Hematopoietic multipotent progenitor cell treated with erythropoietin and hydrocortisone succinate and interleukin-3 and kit ligand, for 15 days (in vitro differentiated cells): Measurements from ENCODE around the gene KRTAP9-8.
"Not testable (repeated sequence)": the region's sequence is repeated elsewhere in the genome, so short reads cannot be mapped to it uniquely, and the experiment has no call there.

Experiments
- DNase-seq: peaks from one replicate; pipeline ENCODE4 v3.0.0-alpha.2; 2015; ENCODE audit warnings: low spot score

The KRTAP9-8 gene

GRCh38 chr17:41255381-41256290, 17.8 kb downstream of the KRTAP9-8 start, which contains the start of gene KRTAP9-9:
TSS of gene KRTAP9-9 (plus strand) at chr17:41255384.
- DNase-seq = not testable (repeated sequence)

DNA sequence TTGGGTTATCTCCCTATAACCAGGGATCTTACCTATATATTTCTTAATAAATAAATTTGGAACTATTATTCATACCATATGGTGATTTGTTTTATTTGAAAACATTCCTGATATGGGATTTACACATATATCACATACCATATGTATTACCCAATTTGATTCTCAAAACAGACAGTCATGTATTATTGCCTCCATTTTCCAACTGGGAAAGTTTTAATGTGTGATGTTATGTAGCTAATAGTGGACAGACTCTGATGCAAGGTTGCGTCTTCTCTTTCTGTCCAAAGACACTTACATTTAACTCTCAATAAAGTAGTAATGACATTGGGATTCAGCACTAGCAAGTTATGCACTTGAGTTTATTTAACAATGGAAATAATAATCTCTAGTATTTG, 18.5 kb downstream of the KRTAP9-8 start:
- DNase-seq = no peak

DNA sequence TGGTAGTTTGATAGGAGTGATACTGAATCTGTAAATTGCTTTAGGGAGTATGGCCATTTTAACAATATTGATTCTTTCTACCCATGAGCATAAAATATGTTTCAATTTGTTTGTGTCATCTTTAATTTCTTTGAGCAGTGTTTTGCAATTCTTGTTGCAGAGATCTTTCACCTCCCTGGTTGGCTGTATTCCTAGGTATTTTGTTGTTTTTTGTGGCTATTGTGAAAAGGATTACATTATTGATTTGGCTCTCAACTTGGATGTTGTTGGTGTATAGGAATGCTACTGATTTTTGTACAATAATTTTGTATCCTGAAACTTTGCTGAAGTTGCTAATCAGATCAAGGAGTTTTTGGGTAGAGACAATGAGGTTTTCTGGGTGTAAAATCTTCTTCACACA, 20.6 kb downstream of the KRTAP9-8 start:
- DNase-seq = no peak

DNA sequence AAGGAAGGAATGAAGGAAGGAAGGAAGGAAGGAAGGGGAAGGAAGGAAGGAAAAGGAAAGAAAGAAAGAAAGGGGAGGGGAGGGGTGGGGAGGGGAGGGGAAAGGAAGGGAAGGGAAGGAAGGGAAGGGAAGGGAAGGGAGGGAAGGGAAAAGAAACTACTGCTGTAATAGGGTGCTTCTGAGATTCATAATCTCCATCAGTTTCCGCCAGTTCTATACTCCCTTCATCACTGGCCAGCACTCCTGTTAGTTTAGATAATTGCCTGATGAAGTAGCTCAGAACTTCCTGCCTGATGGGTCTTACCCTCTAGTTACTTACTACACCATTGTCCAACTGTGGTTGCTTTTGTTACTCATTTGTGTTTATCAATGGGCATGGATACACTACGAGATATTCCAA, 25.4 kb downstream of the KRTAP9-8 start:
- no peak for DNase-seq

DNA sequence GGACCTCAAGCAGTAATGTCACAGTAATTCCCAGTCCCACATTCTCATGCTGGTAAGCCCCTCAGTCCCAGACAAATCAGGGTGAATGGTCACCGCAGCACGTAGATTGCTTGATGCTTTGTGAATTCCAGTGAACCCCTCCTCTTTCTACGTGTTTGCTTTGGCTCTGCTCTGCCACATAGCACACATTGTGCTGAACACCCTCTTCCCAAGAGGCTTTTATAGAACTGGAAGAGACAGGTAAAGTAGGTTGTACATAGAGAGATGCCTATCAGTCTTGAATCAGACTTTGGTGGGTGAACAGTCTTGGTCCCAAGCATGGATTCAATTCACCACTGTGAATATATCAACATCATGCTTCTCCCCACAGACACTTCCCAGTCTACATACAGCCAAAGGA, 26.8 kb downstream of the KRTAP9-8 start:
- DNase-seq = no peak

- no peak for DNase-seq
Observed at GRCh38 chr17:41265078-41265477, 27.3 kb downstream of the KRTAP9-8 start, which contains the start of gene KRTAP9-6. TSS of gene KRTAP9-6 (plus strand) at chr17:41265378. CDS start at chr17:41265378, 0 bp downstream.

- DNase-seq = no peak
Observed at GRCh38 chr17:41267711-41268110, 29.9 kb downstream of the KRTAP9-8 start.

DNA sequence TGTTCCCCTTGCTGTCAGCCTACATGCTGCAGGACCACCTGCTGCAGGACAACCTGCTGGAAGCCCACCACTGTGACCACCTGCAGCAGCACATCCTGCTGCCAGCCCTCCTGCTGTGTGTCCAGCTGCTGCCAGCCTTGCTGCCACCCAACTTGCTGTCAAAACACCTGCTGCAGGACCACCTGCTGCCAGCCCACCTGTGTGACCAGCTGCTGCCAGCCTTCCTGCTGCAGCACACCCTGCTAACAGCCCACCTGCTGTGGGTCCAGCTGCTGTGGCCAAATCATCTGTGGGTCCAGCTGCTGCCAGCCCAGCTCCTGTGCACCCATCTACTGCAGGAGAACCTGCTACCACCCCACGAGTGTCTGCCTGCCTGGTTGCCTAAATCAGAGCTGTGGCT, 33.5 kb downstream of the KRTAP9-8 start:
- DNase-seq = not testable (repeated sequence)

DNA sequence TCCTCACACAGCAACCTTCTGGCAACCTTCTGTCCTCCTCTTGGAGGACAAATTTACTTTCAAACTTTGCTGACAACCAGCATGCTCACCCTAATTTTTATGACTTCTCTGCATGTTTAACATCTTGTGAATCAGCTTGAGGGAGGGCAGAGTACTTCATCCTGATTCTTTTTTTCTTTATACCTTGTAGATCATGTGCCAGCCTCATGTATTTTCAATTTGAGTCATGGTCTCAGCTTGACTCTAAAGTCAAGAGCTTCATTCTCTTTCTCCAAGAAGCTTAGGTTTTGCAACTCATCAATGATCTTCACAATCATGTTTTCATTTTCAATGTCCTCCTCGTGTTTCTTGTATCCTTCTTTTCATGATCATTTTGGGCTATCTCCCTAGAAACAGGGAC, 34.1 kb downstream of the KRTAP9-8 start:
- no peak for DNase-seq

GRCh38 chr17:41275648-41276190, 37.9 kb downstream of the KRTAP9-8 start, which contains the start of gene KRTAP9-7:
TSS of gene KRTAP9-7 (plus strand) at chr17:41275698. CDS start at chr17:41275698, 0 bp downstream.
- not testable (repeated sequence) for DNase-seq

DNA sequence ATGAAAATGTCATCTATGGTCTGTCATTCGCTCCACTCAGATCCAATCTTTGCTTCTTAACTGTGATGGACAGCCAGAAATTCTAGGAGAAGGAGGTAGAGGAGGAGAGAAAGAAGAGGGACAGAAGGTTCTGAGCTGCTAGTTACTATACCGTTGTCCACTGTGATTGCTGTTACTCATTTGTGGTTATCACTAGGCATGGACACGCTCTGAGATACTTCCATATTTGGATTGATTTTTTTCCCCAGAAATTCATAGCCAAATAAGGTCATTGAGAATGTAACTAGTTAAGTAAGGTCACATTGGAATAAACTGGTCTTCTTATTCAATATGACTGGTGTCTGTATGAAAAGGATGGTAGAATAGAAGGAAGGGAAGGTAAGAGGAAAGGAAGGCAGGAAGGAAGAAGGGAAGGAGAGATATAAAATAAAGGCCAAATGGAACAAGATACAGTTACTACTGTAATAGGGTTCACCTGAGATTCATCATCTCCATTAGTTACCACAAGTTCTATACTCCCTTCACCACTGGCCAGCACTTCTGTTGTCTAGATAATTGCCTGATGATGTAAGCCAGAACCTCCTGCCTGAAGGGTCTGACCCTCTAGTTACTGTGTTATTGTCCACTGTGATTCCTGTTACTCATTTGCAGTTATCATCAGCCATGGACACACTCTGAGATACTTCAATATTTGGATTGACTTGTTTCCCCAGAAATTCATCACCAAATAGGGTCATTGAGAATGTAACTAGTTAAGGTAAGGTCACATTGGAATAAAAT, 40.6 kb downstream of the KRTAP9-8 start:
- no peak for DNase-seq

DNA sequence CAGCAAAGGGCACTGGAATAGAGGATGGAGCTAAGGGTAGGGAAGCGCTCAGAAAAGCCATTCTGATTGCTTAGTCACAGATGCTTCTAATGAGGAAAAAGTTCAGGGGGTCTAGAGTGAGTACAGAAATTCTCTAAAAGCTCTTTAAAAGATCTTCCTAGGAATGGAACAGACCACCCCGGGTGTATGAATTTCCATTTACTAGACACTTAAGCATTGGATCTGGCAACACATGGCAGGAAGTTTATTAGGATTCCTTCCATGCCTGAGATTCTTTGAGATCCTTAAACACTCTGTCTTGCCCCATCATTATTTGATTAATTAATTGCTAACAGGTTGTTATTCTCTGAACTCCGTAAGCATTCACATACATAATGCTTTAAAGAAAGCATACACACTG, 46.2 kb downstream of the KRTAP9-8 start:
- DNase-seq = no peak

DNA sequence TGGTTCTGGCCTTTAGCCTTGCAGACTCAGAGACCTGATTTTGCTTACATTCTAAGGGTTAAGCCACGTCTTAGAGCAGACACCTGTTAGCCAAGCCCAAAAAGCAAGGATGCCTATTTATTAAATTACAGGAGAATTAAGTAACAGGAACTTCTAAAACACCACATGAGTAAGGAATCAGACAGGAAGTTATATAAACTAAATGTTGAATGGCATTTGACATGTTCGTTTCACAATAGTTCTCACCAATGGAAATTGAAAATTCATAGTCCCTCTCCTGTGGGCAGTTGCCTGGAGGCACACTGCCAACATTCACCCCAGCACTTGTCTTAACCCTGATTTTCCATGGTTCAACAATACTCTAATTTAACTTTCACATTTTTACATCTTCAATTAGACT, 46.7 kb downstream of the KRTAP9-8 start:
- DNase-seq = no peak

- no peak for DNase-seq
Observed at GRCh38 chr17:41287050-41287449, 49.3 kb downstream of the KRTAP9-8 start.
